HepG2 (cell line): ENCODE results near the gene ETV2. TPM values are rescaled to one million over a fixed set of nuclear protein-coding genes. Genes with fewer than 3 reads are reported as not detected.

Experiments used
- HBP1 ChIP-seq: IDR thresholded peaks from 2 replicates; pipeline ENCODE4 v1.6.1; 2016; ENCODE audit warnings: low read depth, control low read depth
- PAWR ChIP-seq: sonication (generic); formaldehyde crosslinking; IDR thresholded peaks from 2 replicates; pipeline ENCODE4 v1.4.0; 2020; ENCODE audit warnings: missing genetic modification reagents, mild to moderate bottlenecking, borderline replicate concordance
- SAP130 ChIP-seq: IDR thresholded peaks from 2 replicates; pipeline ENCODE4 v1.6.1; 2016; ENCODE audit warnings: low read depth
- SOX6 ChIP-seq, 2 experiments: fragments of 450-650 bp in 1 of 2; sonication (generic) in 1 of 2; formaldehyde crosslinking in 1 of 2; IDR thresholded peaks; 2 replicates each; pipeline versions ENCODE4 v1.4.0 to v1.6.1; 2017 to 2020; ENCODE audit warnings: antibody characterized with exemption in 1 of 2, mild to moderate bottlenecking in 1 of 2, missing genetic modification reagents in 1 of 2
- TBL1XR1 ChIP-seq: fragments of 150-350 bp; IDR thresholded peaks from 2 replicates; pipeline ENCODE4 v1.6.1; 2014; ENCODE audit warnings: borderline replicate concordance, low read length; ENCODE audit not compliant: partially characterized antibody
- TFAP4 ChIP-seq: sonication (generic); IDR thresholded peaks from 2 replicates; pipeline ENCODE4 v1.6.1; 2016; ENCODE audit warnings: low read depth, borderline replicate concordance
- ZBTB14 ChIP-seq: sonication (generic); formaldehyde crosslinking; IDR thresholded peaks from 2 replicates; pipeline ENCODE4 v1.4.0; 2020; ENCODE audit warnings: missing genetic modification reagents
- ZBTB2 ChIP-seq: sonication (generic); formaldehyde crosslinking; IDR thresholded peaks from 2 replicates; pipeline ENCODE4 v1.8.0; 2022; ENCODE audit warnings: low read depth, missing genetic modification reagents
- ZBTB7A ChIP-seq: sonication (generic); formaldehyde crosslinking; IDR thresholded peaks from 2 replicates; pipeline ENCODE4 v1.8.0; 2022; ENCODE audit warnings: mild to moderate bottlenecking, missing genetic modification reagents
- ZFP41 ChIP-seq: sonication (generic); formaldehyde crosslinking; IDR thresholded peaks from 2 replicates; pipeline ENCODE4 v1.4.0; 2020; ENCODE audit warnings: mild to moderate bottlenecking, missing genetic modification reagents, borderline replicate concordance
- ZHX2 ChIP-seq, 2 experiments: sonication (generic) in 1 of 2; formaldehyde crosslinking in 1 of 2; IDR thresholded peaks; 2 replicates each; pipeline versions ENCODE4 v1.6.1 to v1.9.0; 2014 to 2022; ENCODE audit warnings: antibody characterized with exemption in 1 of 2, borderline replicate concordance in 1 of 2, inconsistent platforms in 1 of 2, low read depth in 1 of 2, missing genetic modification reagents in 1 of 2
- ZNF207 ChIP-seq: fragments of 450-650 bp; IDR thresholded peaks from 2 replicates; pipeline ENCODE4 v1.6.1; 2016; ENCODE audit warnings: antibody characterized with exemption, borderline replicate concordance
- ZNF225 ChIP-seq: sonication (generic); formaldehyde crosslinking; IDR thresholded peaks from 2 replicates; pipeline ENCODE4 v1.4.0; 2020; ENCODE audit warnings: mild to moderate bottlenecking, missing genetic modification reagents
- ZNF329 ChIP-seq: sonication (generic); formaldehyde crosslinking; IDR thresholded peaks from 2 replicates; pipeline ENCODE4 v1.9.0; 2021; ENCODE audit warnings: low read depth, mild to moderate bottlenecking, missing genetic modification reagents
- ZNF382 ChIP-seq: sonication (generic); formaldehyde crosslinking; IDR thresholded peaks from 2 replicates; pipeline ENCODE4 v1.5.0; 2020; ENCODE audit warnings: missing genetic modification reagents, mild to moderate bottlenecking, borderline replicate concordance
- ZNF543 ChIP-seq: sonication (generic); formaldehyde crosslinking; IDR thresholded peaks from 2 replicates; pipeline ENCODE4 v1.4.0; 2020; ENCODE audit warnings: mild to moderate bottlenecking, missing genetic modification reagents
- polyA plus RNA-seq, 8 experiments: library from polyadenylated mRNA; depleted of rRNA in 3 of 8; stranded (reverse) in 7 of 8; unstranded in 1 of 8; fragments of >200 nt; fragmentation: Illumina TruSeq in 4 of 8; extraction: Trizol in 4 of 8; gene quantifications; 2 replicates each; pipeline versions ENCODE4 v1.2.1 to v1.2.3, GENCODE V29; 2011 to 2016; ENCODE audit warnings: low read depth in 4 of 8, missing spikeins in 1 of 8, mixed read lengths in 1 of 8; ENCODE audit not compliant: insufficient read depth in 1 of 8
- total RNA-seq, 5 experiments: library from RNA; depleted of rRNA; stranded (reverse); fragments of >200 nt; fragmentation: Illumina TruSeq; extraction: Trizol; gene quantifications; 2 replicates each; pipeline ENCODE4 v1.2.3, GENCODE V29; 2016; ENCODE audit warnings: low read depth in 1 of 5

Gene ETV2
- total and polyA plus RNA-seq, 2 of the 13 experiments (the other 11 are each of a cell fraction or from before 2014, with no cell fraction given): 0.07 to 0.20 TPM

GRCh38 chr19:35628565-35629331 lies 12.8 kb upstream of the ETV2 start, which contains the start of gene RBM42 (continued):
- TF ChIP-seq ZHX2 (IDR thresholded peaks at IDR 0.05; ENCODE audit: low read depth): peak; percentile 97
- no peak for TF ChIP-seq ZHX2 (CRISPR knock-in tag; IDR thresholded peaks at IDR 0.05; ENCODE audit: borderline replicate concordance)
- TF ChIP-seq ZNF225 (CRISPR knock-in tag): no peak
- TF ChIP-seq PAWR (CRISPR knock-in tag): no peak
- TF ChIP-seq ZBTB7A: 0 out of 2 replicates have a peak, but pooled peaks have one; percentile 52
- 0 out of 2 replicates have a peak, but pooled peaks have one; percentile 42 for TF ChIP-seq ZNF543 (CRISPR knock-in tag)
- TF ChIP-seq SOX6 (IDR thresholded peaks at IDR 0.05): no peak
- TF ChIP-seq SOX6 (CRISPR knock-in tag; IDR thresholded peaks at IDR 0.05): peak; percentile 53
- peak; percentile 83 for TF ChIP-seq TBL1XR1
- TF ChIP-seq ZNF329 (CRISPR knock-in tag): no peak
- 0 out of 2 replicates have a peak, but pooled peaks have one; percentile 26 for TF ChIP-seq TFAP4
- peak; percentile 90 for TF ChIP-seq SAP130 (CRISPR knock-in tag)
- peak; percentile 67; the same call in 1 of the 2 replicates for TF ChIP-seq HBP1 (CRISPR knock-in tag)
- no peak for TF ChIP-seq ZNF207
- TF ChIP-seq ZNF382: no peak
- TF ChIP-seq ZBTB2: 0 out of 2 replicates have a peak, but pooled peaks have one; percentile 28
- peak; percentile 36; the same call in 1 of the 2 replicates for TF ChIP-seq ZBTB14 (CRISPR knock-in tag)
- no peak for TF ChIP-seq ZFP41
